ENCODE data around the gene IFT122. TPM values are rescaled to one million over a fixed set of nuclear protein-coding genes. Genes with fewer than 3 reads are reported as not detected.

Gene IFT122
- total RNA-seq, 1 donor from 2014 or later: 19.2 TPM

- Mint-ChIP-seq H3K9me3 (no peaks in the 10 kb centered on the region), H3K36me3 (ENCODE audit: low read depth) (no peaks in the 10 kb centered on the region), H3K27me3 (no peaks in the 10 kb centered on the region), H3K4me1 (peaks cover 3% of the 10 kb centered on the region), H3K4me3 (no peak overlapping the region), H3K27ac (no peak overlapping the region)
- TF ChIP-seq, protein P1, sequence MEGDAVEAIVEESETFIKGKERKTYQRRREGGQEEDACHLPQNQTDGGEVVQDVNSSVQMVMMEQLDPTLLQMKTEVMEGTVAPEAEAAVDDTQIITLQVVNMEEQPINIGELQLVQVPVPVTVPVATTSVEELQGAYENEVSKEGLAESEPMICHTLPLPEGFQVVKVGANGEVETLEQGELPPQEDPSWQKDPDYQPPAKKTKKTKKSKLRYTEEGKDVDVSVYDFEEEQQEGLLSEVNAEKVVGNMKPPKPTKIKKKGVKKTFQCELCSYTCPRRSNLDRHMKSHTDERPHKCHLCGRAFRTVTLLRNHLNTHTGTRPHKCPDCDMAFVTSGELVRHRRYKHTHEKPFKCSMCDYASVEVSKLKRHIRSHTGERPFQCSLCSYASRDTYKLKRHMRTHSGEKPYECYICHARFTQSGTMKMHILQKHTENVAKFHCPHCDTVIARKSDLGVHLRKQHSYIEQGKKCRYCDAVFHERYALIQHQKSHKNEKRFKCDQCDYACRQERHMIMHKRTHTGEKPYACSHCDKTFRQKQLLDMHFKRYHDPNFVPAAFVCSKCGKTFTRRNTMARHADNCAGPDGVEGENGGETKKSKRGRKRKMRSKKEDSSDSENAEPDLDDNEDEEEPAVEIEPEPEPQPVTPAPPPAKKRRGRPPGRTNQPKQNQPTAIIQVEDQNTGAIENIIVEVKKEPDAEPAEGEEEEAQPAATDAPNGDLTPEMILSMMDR (IDR thresholded peaks at IDR 0.05): no peak
- no peak for ATAC-seq (ENCODE audit: low read depth)
- DNase-seq: no peak
- POLR2A ChIA-PET: interaction anchor here (1.0 kb wide), 1 partner anchor 10 kb away, joined by 3 read pairs; no protein-coding TSS in a partner anchor
- intact Hi-C loops (cut with micrococcal nuclease): no loop called here
- CTCF ChIA-PET: interaction anchor here (0.9 kb wide), 1 partner anchor 13 kb away, joined by 3 read pairs; no protein-coding TSS in a partner anchor
Observed at GRCh38 chr3:129567176-129567705, 127.2 kb downstream of the IFT122 start.

- TF ChIP-seq, protein P1 (IDR thresholded peaks at IDR 0.05): no peak
- ChIA-PET POLR2A (no interaction called here), CTCF (no interaction called here)
- H3K27me3 Mint-ChIP-seq: no peaks in the 10 kb centered on the region
- H3K36me3 Mint-ChIP-seq (ENCODE audit: low read depth): no peaks in the 10 kb centered on the region
- no peak for ATAC-seq (ENCODE audit: low read depth)
- H3K9me3 Mint-ChIP-seq: no peaks in the 10 kb centered on the region
- H3K4me1 Mint-ChIP-seq: peaks cover 3% of the 10 kb centered on the region
- intact Hi-C loops (cut with micrococcal nuclease): no loop called here
- H3K27ac Mint-ChIP-seq: no peak overlapping the region
- H3K4me3 Mint-ChIP-seq: no peak overlapping the region
- no peak for DNase-seq
Observed at GRCh38 chr3:129567939-129568338, 127.9 kb downstream of the IFT122 start.

GRCh38 chr3:129569856-129570255 lies 129.8 kb downstream of the IFT122 start:
- DNase-seq (no peak), ATAC-seq (ENCODE audit: low read depth) (no peak)
- ChIA-PET POLR2A (no interaction called here), CTCF (no interaction called here)
- TF ChIP-seq, protein P1 (IDR thresholded peaks at IDR 0.05): no peak
- intact Hi-C loops (cut with micrococcal nuclease): no loop called here
- Mint-ChIP-seq H3K27ac (no peak overlapping the region), H3K27me3 (no peaks in the 10 kb centered on the region), H3K9me3 (no peaks in the 10 kb centered on the region), H3K36me3 (ENCODE audit: low read depth) (no peaks in the 10 kb centered on the region), H3K4me3 (no peak overlapping the region), H3K4me1 (peaks cover 16% of the 10 kb centered on the region)

Other genes with a start within 250 kb of the IFT122 start
- 92.2 and 101 TPM in 2 replicates for gene COPG1, start 190.6 kb upstream of the IFT122 start, total RNA-seq
- gene HMCES, start 161.4 kb upstream of the IFT122 start, total RNA-seq: 31.7 and 37.2 TPM in 2 replicates
- 1.8 and 2.1 TPM in 2 replicates for gene EFCAB12, start 11.6 kb upstream of the IFT122 start, total RNA-seq
- 86.3 and 98.7 TPM in 2 replicates for gene MBD4, start 276 bp upstream of the IFT122 start, total RNA-seq
- not detected in 2 replicates for gene RHO, start 88.4 kb downstream of the IFT122 start, total RNA-seq
- not detected in 2 replicates for gene H1-8, start 103.0 kb downstream of the IFT122 start, total RNA-seq
- 3.1 and 3.7 TPM in 2 replicates for gene PLXND1, start 166.5 kb downstream of the IFT122 start, total RNA-seq